ENCODE results near the gene ABHD17C.

ABHD17C gene

GRCh38 chr15:80689294-80689693, 5.8 kb upstream of the ABHD17C start:
- in situ Hi-C loops (cut with MboI; ENCODE audit: low sequenced_read_pairs): no loop called here

- in situ Hi-C loops (cut with MboI; ENCODE audit: low sequenced_read_pairs): no loop called here
Measured at GRCh38 chr15:80689716-80690115, 5.4 kb upstream of the ABHD17C start.

GRCh38 chr15:80691575-80691974, 3.5 kb upstream of the ABHD17C start:
- in situ Hi-C loops (cut with MboI; ENCODE audit: low sequenced_read_pairs): no loop called here

- in situ Hi-C loops (cut with MboI; ENCODE audit: low sequenced_read_pairs): no loop called here
Measured at GRCh38 chr15:80693682-80694610, 1.2 kb upstream of the ABHD17C start.

- in situ Hi-C loops (cut with MboI; ENCODE audit: low sequenced_read_pairs): no loop called here
Measured at GRCh38 chr15:80694611-80695098, 455 bp upstream of the ABHD17C start.

GRCh38 chr15:80695911-80696661, 976 bp downstream of the ABHD17C start:
- in situ Hi-C loops (cut with MboI; ENCODE audit: low sequenced_read_pairs): no loop called here

- in situ Hi-C loops (cut with MboI; ENCODE audit: low sequenced_read_pairs): no loop called here
Measured at GRCh38 chr15:80697075-80697685, 2.1 kb downstream of the ABHD17C start.

- in situ Hi-C loops (cut with MboI; ENCODE audit: low sequenced_read_pairs): no loop called here
Measured at GRCh38 chr15:80698676-80699075, 3.6 kb downstream of the ABHD17C start.

GRCh38 chr15:80699981-80700380, 4.9 kb downstream of the ABHD17C start:
- in situ Hi-C loops (cut with MboI; ENCODE audit: low sequenced_read_pairs): no loop called here

GRCh38 chr15:80701676-80702311, 6.7 kb downstream of the ABHD17C start:
- in situ Hi-C loops (cut with MboI; ENCODE audit: low sequenced_read_pairs): no loop called here

GRCh38 chr15:80703081-80703480, 8.0 kb downstream of the ABHD17C start:
- in situ Hi-C loops (cut with MboI; ENCODE audit: low sequenced_read_pairs): no loop called here

- in situ Hi-C loops (cut with MboI; ENCODE audit: low sequenced_read_pairs): no loop called here
Measured at GRCh38 chr15:80703965-80704364, 8.9 kb downstream of the ABHD17C start.

GRCh38 chr15:80706161-80706560, 11.1 kb downstream of the ABHD17C start:
- in situ Hi-C loops (cut with MboI; ENCODE audit: low sequenced_read_pairs): no loop called here

- in situ Hi-C loops (cut with MboI; ENCODE audit: low sequenced_read_pairs): no loop called here
Measured at GRCh38 chr15:80709542-80709941, 14.4 kb downstream of the ABHD17C start.

GRCh38 chr15:80710635-80711554, 15.8 kb downstream of the ABHD17C start:
- in situ Hi-C loops (cut with MboI; ENCODE audit: low sequenced_read_pairs): no loop called here

GRCh38 chr15:80711886-80712285, 16.8 kb downstream of the ABHD17C start:
- in situ Hi-C loops (cut with MboI; ENCODE audit: low sequenced_read_pairs): no loop called here

- in situ Hi-C loops (cut with MboI; ENCODE audit: low sequenced_read_pairs): no loop called here
Measured at GRCh38 chr15:80712956-80713355, 17.8 kb downstream of the ABHD17C start.

- in situ Hi-C loops (cut with MboI; ENCODE audit: low sequenced_read_pairs): no loop called here
Measured at GRCh38 chr15:80721476-80721875, 26.4 kb downstream of the ABHD17C start.

GRCh38 chr15:80722811-80723210, 27.7 kb downstream of the ABHD17C start:
- in situ Hi-C loops (cut with MboI; ENCODE audit: low sequenced_read_pairs): no loop called here

GRCh38 chr15:80727196-80727595, 32.1 kb downstream of the ABHD17C start:
- in situ Hi-C loops (cut with MboI; ENCODE audit: low sequenced_read_pairs): no loop called here
